GM20431 (cell line): ENCODE data around the gene PTTG1.

Experiments
- in situ Hi-C: fragments of 300-500 bp; cut with MseI, MboI; formaldehyde crosslinking; loops from one replicate; pipeline ENCODE4 v1.15.0; 2020; ENCODE audit warnings: low sequenced_read_pairs; ENCODE audit not compliant: unreplicated experiment

PTTG1 gene

DNA sequence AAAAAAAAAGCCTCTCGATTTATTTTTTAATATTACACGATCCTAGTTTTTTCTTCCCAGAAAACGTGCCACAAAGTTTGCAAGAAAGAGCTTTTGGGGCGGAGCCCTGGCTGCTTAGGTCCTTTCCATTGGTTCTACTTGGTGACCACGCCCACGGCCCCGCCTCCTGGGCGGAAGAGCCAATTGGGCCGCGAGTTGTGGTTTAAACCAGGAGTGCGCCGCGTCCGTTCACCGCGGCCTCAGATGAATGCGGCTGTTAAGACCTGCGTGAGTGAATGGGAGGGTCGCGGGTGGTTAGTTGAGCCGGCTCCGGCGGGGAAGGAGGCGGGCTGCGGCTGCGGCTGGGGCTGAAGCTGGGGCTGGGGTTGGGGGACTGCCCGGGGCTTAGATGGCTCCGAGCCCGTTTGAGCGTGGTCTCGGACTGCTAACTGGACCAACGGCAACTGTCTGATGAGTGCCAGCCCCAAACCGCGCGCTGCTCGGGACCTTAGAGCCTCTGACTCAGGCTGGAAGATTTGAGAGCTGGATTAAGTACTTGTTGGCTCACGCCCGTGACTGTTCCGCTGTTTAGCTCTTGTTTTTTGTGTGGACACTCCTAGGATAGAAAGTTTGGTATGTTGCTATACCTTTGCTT is at the start of gene PTTG1:
Gene PTTG1, plus strand, starts transcription at position 231 of the 634 bp plus-strand sequence. CDS start 458 bp downstream, outside the sequence.
- in situ Hi-C loops: no loop called here

DNA sequence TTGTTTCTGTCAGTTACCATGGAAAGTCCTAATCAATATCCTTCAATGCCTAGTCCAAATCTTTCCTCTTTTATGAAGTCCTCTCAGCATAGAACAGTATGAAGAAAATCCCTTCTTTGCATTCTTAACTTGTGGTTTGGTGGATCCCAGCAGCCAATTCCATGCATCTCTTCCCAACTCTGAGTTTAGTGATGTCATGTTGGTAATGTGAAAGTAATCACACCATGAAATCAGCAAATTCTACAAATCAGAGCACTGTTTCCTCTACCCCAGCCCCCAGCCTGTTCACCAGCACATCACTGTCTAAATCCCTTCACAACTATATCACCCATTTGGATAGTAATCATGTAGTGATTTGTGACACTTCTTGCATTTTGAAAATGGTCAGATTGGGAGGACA is 46.5 kb upstream of the PTTG1 start:
- in situ Hi-C loops: no loop called here

DNA sequence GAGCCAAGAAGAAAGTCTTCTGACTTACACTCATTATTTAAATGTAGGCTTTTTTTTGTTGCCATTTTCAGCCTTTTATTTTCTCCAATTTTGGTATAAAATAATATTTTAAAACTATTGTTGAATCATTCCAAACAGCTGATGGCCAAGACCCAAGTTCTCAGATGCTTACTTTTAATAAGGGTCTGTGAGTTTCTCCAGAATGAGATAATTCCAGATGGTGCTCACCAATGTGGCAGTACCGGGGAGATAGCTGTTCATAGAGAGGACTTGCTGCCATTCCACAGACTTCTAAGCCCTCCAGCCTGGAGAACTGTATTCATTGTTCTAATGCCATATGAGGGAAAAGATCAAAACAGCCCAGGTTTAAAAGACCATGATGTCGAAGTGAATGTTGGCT is 46.0 kb upstream of the PTTG1 start:
- in situ Hi-C loops: no loop called here

DNA sequence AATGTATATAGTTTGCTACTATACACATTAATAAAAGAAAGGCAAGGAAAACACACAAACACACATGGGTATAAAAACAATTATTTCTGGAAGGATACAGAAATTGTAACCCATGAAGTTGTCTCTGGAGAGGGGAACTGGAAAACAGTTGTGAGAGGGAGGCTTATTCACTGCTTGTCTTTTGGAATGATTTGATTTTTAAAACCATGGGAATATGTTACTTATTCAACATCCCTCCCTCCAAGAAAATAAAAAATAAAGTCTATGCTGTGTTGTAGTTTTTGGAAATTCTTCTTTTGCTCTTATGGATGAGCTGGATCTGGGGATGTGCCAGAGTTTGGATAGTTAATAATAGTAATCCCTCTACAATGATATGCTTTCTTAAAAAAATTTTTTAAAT is 45.2 kb upstream of the PTTG1 start:
- in situ Hi-C loops: no loop called here

DNA sequence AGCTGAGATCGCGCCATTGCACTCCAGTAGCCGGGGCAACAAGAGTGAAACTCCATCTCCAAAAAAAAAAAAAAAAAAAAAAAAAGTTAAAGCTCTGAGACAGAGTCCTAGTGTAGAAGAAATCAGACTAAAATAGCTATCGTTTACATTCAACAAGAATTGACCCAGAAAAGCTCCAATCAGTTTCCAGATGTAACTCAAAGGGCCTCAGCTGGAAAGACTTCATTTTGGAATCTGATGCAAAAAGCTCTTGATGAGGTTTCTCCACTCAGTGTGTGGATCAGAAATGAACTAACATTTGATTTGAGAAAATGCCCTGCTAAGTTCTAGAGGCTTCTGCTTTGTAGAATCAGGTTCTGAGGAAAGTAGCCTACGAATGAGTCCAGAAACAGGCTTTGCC is 44.0 kb upstream of the PTTG1 start:
- in situ Hi-C loops: no loop called here

DNA sequence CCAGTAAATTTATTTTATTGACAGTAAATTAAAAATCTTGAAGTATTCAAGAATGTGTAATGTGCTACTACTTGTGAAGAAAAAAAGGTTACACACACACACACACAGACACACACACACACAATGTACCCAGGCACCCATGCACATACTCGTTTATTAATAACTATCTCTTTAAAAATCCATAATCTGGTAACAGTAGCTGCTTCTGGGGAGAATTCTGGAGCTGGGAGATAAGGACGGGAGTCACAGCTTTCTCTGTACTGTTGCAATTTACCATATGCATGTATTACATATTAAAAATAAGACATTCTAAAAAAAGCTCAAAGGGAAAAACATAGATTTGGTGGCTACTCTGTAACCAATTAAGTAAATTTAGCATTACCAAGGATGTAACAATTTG is 43.3 kb upstream of the PTTG1 start:
- in situ Hi-C loops: no loop called here

DNA sequence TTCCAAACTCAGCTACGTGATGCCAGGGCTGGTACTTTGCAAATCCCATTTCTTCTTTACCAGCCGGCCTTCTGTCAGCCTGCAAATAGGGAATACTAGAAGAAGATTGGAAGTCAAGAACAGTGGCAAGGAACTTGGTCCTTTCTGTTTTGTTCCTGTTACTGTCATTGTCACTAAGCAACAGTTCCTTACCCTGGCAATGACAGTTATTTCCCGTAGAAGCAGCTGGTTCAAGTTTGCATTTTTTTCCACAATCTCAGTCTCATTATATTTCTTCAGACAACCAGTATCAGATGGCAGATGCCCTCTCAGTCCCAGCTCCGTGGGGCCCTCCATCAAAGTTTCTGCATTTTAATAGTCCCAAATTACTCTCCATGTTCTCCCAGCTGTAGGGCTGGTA is 42.1 kb upstream of the PTTG1 start:
- in situ Hi-C loops: no loop called here

DNA sequence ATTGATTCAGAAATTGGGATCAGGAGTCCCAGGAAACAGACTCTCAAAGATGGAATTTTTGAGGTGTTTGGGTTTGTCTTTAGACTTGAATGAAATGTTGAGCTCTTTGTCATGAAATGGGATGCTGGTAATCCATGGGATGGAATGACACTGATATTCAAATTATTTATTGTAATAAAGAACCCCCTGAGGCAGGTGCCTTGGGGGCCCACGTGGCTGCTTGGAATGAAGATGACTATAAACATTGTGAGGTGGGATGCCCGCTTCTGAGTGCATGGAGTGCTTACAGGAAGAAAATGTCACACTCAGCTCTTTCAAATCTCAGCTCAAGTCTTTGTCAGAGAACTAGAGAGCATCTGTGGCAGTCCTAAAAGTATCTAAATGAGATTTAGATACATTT is 41.6 kb upstream of the PTTG1 start:
- in situ Hi-C loops: no loop called here

DNA sequence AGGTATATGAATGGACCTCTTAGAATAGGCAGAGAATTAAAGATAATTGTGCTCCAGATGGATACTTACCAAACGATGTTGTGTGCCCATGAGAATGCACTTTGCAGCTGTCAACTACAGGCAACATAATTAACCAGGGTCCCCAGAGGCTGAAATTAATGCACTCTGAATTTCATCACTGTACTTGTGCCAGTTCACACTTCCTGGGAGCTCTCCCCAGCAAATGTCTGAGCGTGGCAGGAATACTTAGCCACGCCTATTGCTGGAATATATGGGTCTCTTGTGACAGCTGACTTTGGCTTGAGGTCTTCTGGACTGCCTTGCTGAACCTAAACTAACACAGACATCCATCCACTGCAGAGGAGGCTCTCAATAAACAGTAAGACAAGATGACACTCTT is 39.3 kb upstream of the PTTG1 start:
- in situ Hi-C loops: no loop called here

DNA sequence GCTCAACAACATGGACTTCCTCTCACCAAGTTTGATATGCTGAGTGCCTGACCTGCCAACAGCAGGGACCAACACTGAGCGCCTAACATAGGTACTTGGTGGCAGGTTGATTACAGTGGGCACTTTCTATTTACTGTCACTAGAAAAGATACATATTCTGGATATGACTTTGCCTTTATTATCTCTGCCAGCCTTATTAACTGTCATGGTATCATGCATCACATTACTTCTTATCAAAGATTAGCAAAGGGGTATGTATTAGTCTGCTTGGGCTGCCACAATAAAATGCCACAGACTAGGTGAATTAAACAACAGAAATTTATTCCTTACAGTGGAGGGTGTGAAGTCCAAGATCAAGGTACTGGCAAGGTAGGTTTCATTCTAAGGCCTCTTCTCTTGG is 37.0 kb upstream of the PTTG1 start:
- in situ Hi-C loops: no loop called here

DNA sequence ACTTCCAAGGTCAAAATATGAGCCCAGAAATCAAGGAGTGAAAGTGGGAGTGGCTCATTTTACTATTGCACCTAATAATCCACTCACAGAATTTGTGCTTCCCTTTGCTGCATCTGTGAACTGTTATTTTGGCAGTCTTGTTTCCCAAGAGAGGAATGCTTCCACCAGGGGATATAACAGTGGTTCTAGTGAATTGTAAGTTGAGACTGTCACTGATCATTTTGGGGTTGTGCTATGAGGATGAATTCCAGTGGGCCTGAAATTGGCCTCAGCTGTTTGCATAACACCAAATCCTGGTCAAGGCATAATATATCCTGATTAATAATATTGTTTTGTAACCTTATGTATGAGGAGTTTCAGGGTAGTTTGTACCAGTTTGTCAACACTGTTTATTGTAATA is 36.2 kb upstream of the PTTG1 start:
- in situ Hi-C loops: no loop called here

DNA sequence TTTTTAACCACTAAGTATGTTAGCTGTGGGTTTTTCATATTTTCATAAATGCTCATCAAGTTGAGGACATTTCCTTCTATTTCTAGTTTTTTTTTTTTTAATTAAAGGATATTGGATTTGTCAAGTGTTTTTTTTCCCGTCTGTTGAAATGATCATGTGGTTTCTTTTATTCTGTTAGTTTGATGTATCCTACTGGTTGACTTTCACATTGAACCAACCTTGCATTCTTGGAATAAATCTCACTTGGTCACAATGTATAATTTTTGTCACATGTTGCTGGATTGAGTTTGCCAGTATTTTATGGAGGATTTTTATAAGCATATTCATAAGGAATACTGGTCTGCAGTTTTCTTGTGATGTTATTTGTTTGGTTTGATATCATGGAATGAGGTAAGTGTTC is 34.2 kb upstream of the PTTG1 start:
- in situ Hi-C loops: no loop called here

DNA sequence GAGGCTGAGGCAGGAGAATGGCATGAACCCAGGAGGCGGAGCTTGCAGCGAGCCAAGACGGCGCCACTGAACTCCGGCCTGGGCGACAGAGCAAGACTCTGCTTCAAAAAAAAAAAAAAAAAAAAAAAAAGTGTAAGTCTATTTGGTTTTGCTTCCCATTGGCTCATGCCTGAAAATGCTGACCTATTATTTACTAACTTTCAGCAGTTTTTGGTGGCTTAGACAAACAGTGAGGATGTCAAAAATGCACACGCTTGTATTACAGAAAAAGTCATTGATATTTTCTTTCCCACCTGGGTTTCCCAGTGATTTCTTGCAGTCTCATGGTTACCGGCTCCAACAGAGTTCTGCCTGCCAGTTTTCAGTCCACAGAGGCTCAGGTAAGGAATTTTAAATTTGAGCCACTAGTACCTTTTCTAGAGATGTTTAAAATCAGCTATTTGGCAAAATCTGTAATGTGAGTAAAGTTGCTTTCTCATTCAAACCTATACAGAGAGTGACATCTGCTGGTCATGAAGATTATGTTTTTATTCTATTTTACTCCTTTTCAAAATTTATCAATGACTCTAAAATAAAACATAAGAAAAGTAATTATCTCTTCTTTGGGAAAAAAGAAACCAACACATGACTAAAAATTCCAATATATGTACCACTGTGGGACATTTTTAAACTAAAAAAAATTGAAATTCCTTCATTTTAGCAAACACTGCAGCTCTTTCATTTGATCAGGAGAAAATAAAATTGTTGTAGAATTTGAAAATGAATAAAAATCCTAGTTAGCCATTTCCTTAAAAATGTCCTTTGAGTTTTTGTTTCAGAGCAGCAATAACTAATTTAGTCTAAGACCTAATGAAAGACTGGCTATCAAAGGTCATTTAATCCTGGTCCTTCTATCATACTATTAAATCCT is 30.6 kb upstream of the PTTG1 start:
- in situ Hi-C loops: no loop called here

DNA sequence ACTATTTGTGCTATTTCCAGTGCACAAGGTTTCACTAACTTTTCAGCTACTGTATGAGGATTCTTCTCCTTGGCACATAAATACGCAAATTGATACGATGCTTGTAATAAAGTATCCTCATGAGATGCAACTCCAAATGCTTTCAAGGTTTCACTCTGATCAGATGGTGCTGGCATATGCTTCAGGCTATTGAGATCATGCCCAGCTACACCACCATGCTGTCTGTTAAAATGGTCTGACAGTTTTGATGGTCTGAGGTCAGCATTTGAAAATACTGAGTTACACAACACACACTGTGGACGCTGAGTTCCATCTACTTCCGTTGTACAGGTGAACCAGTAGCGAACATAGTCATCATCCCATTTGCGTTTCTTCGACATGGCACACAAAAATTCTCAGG is 26.5 kb upstream of the PTTG1 start:
- in situ Hi-C loops: no loop called here

DNA sequence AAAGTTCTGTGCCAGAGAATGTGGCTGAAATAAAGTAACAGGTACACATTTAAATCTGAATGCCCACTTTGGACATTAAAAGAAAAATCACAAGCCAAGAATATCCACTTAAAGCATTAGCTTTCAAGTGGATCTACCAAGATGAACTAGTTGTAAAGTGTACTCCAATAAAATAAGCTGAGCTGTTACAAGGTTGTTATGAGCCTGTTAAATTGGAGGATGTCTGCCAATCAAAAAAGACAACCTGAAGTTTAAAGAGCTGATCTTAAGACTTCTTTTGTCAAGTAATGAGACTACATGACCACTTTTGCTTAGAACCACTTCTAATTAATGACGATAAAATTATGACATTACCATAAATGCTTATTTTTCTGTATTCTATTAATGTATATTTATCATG is 24.2 kb upstream of the PTTG1 start:
- in situ Hi-C loops: no loop called here

DNA sequence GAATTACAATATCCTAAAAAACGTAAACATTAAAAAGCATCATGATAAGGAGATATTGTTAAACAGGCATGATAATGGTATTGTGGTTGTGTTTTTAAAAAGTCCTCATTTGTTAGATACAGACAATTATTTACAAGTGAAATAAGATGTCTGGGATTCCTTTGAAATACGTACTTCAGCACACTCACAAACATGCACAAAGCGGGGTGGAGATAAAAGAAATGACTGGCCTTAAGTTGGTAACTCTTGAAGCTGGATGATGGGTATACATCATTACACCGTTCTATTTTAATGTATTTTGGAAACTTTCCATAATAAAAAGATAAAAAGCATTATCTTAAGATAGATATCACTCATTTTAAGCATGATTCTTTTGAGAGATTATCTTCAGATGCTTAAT is 22.8 kb upstream of the PTTG1 start:
- in situ Hi-C loops: no loop called here

DNA sequence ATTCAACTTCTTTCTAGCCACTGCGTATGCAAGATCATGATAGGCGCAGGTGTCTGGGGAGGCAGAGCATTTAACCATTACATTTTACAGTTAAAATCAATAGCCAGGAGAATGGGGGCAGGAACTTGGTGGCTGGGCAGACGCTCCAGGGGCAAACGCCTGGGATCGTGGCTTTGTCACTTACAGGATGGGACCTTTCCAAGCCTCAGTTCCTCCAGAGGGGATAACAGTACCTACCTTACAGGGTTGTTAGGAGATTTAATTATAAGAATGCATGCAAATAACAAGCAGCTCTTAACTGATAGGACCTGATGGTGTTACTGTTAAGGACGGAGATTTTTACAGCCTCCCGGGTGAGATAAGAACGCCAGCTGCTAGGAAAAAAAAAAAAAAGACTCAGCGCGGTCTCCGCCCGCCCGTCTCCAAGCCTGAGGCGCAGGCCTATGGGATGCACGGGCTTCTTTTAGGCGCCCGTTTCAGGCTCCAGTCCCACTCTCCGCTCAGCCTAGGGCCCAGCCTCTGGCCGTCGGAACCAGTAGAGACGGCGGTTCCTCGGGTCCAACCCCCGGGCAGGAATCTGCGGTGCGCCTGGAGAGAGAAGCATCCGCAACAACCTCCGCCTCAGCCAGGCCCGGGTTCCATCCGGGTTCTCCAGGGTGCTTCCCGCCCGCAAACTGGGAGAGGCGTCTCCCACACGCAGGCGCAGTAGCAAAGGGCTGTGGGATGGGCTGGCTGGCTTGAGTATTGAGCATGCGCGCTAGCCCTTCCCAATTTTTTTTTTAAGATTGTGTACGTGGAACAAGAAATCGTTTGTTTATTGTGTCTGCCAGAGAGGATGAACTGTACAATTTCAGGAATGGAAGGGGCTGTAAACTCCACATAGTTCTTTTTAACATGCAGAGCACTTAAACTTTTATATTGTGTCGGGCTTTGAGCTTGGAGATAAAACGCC is 22.0 kb upstream of the PTTG1 start, which contains the start of gene FAM200C:
Gene FAM200C, minus strand, starts transcription at position 653 of the 952 bp plus-strand sequence. CDS start 4,564 bp downstream, outside the sequence.
- in situ Hi-C loops: no loop called here

DNA sequence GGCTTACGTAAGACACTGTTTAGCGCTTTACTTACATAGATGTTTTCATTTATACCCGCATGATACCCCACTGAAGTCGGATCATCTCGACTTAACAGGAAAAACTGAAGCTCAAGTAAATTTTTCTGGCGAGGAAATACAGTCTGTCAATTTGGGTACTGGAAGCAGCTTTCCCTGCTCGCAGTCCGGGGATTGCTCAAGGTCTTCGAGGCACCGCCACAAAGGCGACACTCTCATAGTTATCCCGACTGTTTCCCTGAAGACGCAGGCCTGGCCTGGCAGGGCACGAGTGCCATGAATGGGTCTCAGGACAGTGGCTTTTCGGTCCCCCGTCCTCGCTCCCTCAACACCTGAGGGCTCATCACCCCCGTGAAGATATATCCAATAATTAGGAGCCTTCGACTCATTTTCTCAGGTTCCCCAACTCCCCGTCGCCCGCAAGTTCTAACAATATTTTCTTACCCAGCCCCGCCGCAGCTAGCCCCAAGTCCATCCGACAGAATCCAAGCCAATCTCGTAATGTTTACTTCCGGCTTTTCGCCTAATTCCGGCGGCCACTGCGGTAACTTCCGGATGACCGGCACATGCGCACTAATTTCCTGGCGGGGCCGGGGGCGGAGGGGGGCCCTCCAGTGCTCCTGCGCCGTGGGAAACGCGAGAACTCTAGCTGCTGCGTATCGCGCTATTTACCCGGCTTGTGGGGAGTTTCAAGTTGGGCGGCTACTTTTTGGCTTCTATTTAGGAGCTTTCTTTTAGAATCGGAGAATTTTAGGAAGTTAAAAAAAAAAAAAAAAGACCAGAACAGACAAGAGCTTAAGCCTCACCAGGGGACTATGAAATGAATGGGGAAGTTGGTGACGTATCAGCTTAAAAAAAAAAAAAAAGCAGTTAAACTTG is 2.8 kb upstream of the PTTG1 start, which contains the start of gene SLU7:
Gene SLU7, minus strand, starts transcription at position 521 of the 897 bp plus-strand sequence. CDS start 3,787 bp downstream, outside the sequence.
- in situ Hi-C loops: no loop called here
